Panc1 (cell line): ENCODE data around the gene SRP54. TPM values are rescaled to one million over a fixed set of nuclear protein-coding genes. Genes with fewer than 3 reads are reported as not detected.

Experiments
- ATAC-seq: fragments of 200-7000 bp; cut with Tn5 transposase; 2 replicates; pipeline ENCODE4 v1.9.1; 2020; ENCODE audit warnings: mild to moderate bottlenecking, moderate library complexity
- BruUV-seq: library from RNA; stranded (reverse); fragments of 400-500 nt; replicated peaks from 2 replicates; lab custom pipeline; 2021; lab: Mats Ljungman, UMichigan
- CTCF ChIA-PET: fragments of 300-600 bp; sonication (Branson Sonifier 250); formaldehyde crosslinking; loops from one replicate; lab custom pipeline; 2022; ENCODE audit warnings: antibody characterized with exemption; lab: Charles Lee
- POLR2A ChIA-PET: fragments of 300-600 bp; sonication (Branson Sonifier 250); formaldehyde crosslinking; loops from one replicate; lab custom pipeline; 2022; ENCODE audit warnings: antibody characterized with exemption; lab: Charles Lee
- DNase-seq: peaks from one replicate; pipeline ENCODE4 v3.0.0-alpha.2; 2010; ENCODE audit warnings: low read depth, low spot score
- H3K27ac ChIP-seq: 2 replicates; pipeline ENCODE4 v1.5.1; 2011; ENCODE audit warnings: mild to moderate bottlenecking, low read length, inconsistent platforms
- H3K27me3 ChIP-seq: fragments of 200-500 bp; sonication (Bioruptor generic); 2 replicates; pipeline ENCODE4 v1.6.0; 2014; ENCODE audit warnings: low read length, inconsistent platforms; ENCODE audit not compliant: control insufficient read depth, insufficient read depth
- H3K36me3 ChIP-seq: fragments of 200-500 bp; sonication (Bioruptor generic); 2 replicates; pipeline ENCODE4 v1.5.1; 2014; ENCODE audit warnings: inconsistent platforms, mild to moderate bottlenecking, low read length, moderate library complexity; ENCODE audit not compliant: control insufficient read depth, insufficient read depth
- H3K4me1 ChIP-seq: 2 replicates; pipeline ENCODE4 v1.5.1; 2011; ENCODE audit warnings: inconsistent platforms, mild to moderate bottlenecking, low read length, moderate library complexity; ENCODE audit not compliant: control insufficient read depth, insufficient read depth
- H3K4me3 ChIP-seq, 2 experiments: 2 replicates each; pipeline ENCODE4 v1.5.1; 2011 to 2012; ENCODE audit warnings: low read depth in 2 of 2, low read length in 2 of 2, mild to moderate bottlenecking in 2 of 2, inconsistent platforms in 1 of 2, moderate library complexity in 1 of 2
- H3K9me3 ChIP-seq: fragments of 200-500 bp; sonication (Bioruptor generic); 2 replicates; pipeline ENCODE4 v1.5.1; 2014; ENCODE audit warnings: low read depth, mild to moderate bottlenecking, inconsistent platforms, low read length, moderate library complexity; ENCODE audit not compliant: control insufficient read depth, insufficient read depth
- CTCF ChIP-seq: fragments of 450-650 bp; IDR thresholded peaks from 2 replicates; pipeline ENCODE4 v1.5.1; 2017; ENCODE audit warnings: mild to moderate bottlenecking
- POLR2AphosphoS5 ChIP-seq: IDR thresholded peaks from 2 replicates; pipeline ENCODE4 v1.6.1; 2012; ENCODE audit warnings: mild to moderate bottlenecking, low read depth, low read length, moderate library complexity
- REST ChIP-seq, 2 experiments: IDR thresholded peaks; 2 replicates each; pipeline ENCODE4 v1.6.1; 2011 to 2012; ENCODE audit warnings: low read depth in 2 of 2, control low read depth in 1 of 2, low read length in 1 of 2, mild to moderate bottlenecking in 1 of 2, moderate library complexity in 1 of 2; ENCODE audit not compliant: insufficient read depth in 1 of 2
- SIN3A ChIP-seq: IDR thresholded peaks from 2 replicates; pipeline ENCODE4 v1.6.1; 2012; ENCODE audit warnings: low read depth, mild to moderate bottlenecking, low read length, moderate library complexity, borderline replicate concordance; ENCODE audit not compliant: insufficient read depth
- TCF7L2 ChIP-seq: IDR thresholded peaks from 2 replicates; pipeline ENCODE4 v1.6.1; 2011; ENCODE audit warnings: mild to moderate bottlenecking, low read depth, low read length, inconsistent platforms
- in situ Hi-C: cut with HindIII; loops from 2 replicates; pipeline ENCODE4 v1.10.0; 2016; ENCODE audit warnings: low sequenced_read_pairs, low pct_unique_long_range_greater_than_20kb
- intact Hi-C: fragments of 100-400 bp; cut with micrococcal nuclease; formaldehyde crosslinking; loops from one replicate; pipeline ENCODE4 v1.10.0; 2022; ENCODE audit not compliant: unreplicated experiment
- total RNA-seq: library from RNA; stranded (reverse); gene quantifications from one replicate; pipeline ENCODE4 v1.2.1, GENCODE V29; 2021; ENCODE audit not compliant: unreplicated experiment

The SRP54 gene
- total RNA-seq, 1 experiment from 2014 or later, result 53.2 TPM

GRCh38 chr14:34966413-34966812 lies 16.4 kb upstream of the SRP54 start:
- CTCF ChIA-PET, result no interaction called here

GRCh38 chr14:34970665-34971064 lies 12.1 kb upstream of the SRP54 start:
- DNase-seq (no peak), ATAC-seq (no peak)
- TF ChIP-seq POLR2AphosphoS5, result no peak
- no peak for TF ChIP-seq TCF7L2
- no peak for TF ChIP-seq SIN3A
- H3K4me1 ChIP-seq, result no peaks in the 10 kb centered on the region
- intact Hi-C loops, result no loop called here
- H3K27me3 ChIP-seq, result no peaks in the 10 kb centered on the region
- POLR2A ChIA-PET, result interaction anchor here (0.6 kb wide), 1 partner anchor 39 kb away, joined by 4 read pairs; no protein-coding TSS in a partner anchor
- in situ Hi-C loops, result no loop called here
- no peaks in the 10 kb centered on the region for H3K9me3 ChIP-seq
- BruUV-seq, result no TSS peak
- H3K36me3 ChIP-seq, result no peaks in the 10 kb centered on the region
- no peak overlapping the region for H3K4me3 ChIP-seq
- CTCF ChIA-PET, result no interaction called here
- no peak overlapping the region for H3K27ac ChIP-seq

More at GRCh38 chr14:34966413-34966812, 16.4 kb upstream of the SRP54 start:
- TF ChIP-seq CTCF, result no peak
- no peak for TF ChIP-seq POLR2AphosphoS5
- no peak for TF ChIP-seq REST (IDR thresholded peaks at IDR 0.05; ENCODE audit: insufficient read depth in 1 of 2, low read depth in 2 of 2, low read length in 1 of 2)
- no peak for TF ChIP-seq TCF7L2
- TF ChIP-seq SIN3A, result no peak
- in situ Hi-C loops (no loop called here), intact Hi-C loops (no loop called here)
- Histone ChIP-seq H3K4me3 (no peak overlapping the region), H3K36me3 (peaks cover 2% of the 10 kb centered on the region; the same call in 1 of the 2 replicates), H3K27ac (no peak overlapping the region), H3K27me3 (no peaks in the 10 kb centered on the region), H3K4me1 (no peaks in the 10 kb centered on the region), H3K9me3 (no peaks in the 10 kb centered on the region)
- no peak for DNase-seq
- BruUV-seq, result no TSS peak
- POLR2A ChIA-PET, result no interaction called here
- no peak for ATAC-seq

DNA sequence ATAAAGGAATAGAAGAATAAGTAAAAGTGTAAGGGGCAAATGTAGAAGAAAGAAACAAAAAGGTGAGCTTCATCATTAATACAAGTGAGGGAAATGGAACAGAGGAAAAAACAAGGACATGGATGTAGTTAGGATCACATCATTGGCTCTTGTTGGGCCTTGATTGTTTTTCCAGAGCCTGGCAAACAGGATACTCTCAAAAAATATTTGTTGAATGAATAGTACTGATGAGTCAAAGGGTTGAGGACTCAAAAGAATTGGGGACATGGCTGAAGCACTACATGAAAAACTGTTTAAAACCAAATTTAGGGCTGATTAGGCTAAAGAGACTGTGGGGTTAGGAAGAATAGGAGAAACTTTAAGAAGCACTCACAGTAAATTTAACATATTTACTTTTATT lies 11.4 kb upstream of the SRP54 start:
- ChIA-PET CTCF (no interaction called here), POLR2A (no interaction called here)
- no peak for ATAC-seq
- Histone ChIP-seq H3K27ac (no peak overlapping the region), H3K36me3 (no peaks in the 10 kb centered on the region), H3K9me3 (no peaks in the 10 kb centered on the region), H3K27me3 (no peaks in the 10 kb centered on the region), H3K4me1 (no peaks in the 10 kb centered on the region), H3K4me3 (no peak overlapping the region)
- in situ Hi-C loops, result no loop called here
- no peak for TF ChIP-seq SIN3A
- no peak for TF ChIP-seq POLR2AphosphoS5
- TF ChIP-seq CTCF, result no peak
- TF ChIP-seq REST (IDR thresholded peaks at IDR 0.05; ENCODE audit: insufficient read depth in 1 of 2, low read depth in 2 of 2, low read length in 1 of 2), result no peak
- intact Hi-C loops, result no loop called here
- BruUV-seq, result no TSS peak
- DNase-seq, result peak; percentile 12
